K562 (cell line): ENCODE results near the gene MYO1A. TPM values are rescaled to one million over a fixed set of nuclear protein-coding genes. Genes with fewer than 3 reads are reported as not detected.

ENCODE experiments used
- ASH1L ChIP-seq: fragments of 450-650 bp; IDR thresholded peaks from 2 replicates; pipeline ENCODE4 v1.6.1; 2018; ENCODE audit warnings: borderline replicate concordance, mild to moderate bottlenecking, low read depth; ENCODE audit not compliant: partially characterized antibody
- CBX5 ChIP-seq: IDR thresholded peaks from 2 replicates; pipeline ENCODE4 v1.6.1; 2014; ENCODE audit warnings: low read depth, borderline replicate concordance
- E2F5 ChIP-seq: sonication (generic); formaldehyde crosslinking; IDR thresholded peaks from 2 replicates; pipeline ENCODE4 v1.8.0; 2022; ENCODE audit warnings: mild to moderate bottlenecking, missing genetic modification reagents
- E2F8 ChIP-seq: fragments of 450-650 bp; IDR thresholded peaks from 2 replicates; pipeline ENCODE4 v1.7.1; 2018; ENCODE audit warnings: mild to moderate bottlenecking, low read depth; ENCODE audit not compliant: partially characterized antibody
- FOXP1 ChIP-seq: sonication (generic); formaldehyde crosslinking; IDR thresholded peaks from 2 replicates; pipeline ENCODE4 v1.8.0; 2022; ENCODE audit warnings: mild to moderate bottlenecking, missing genetic modification reagents
- SAP30 ChIP-seq: fragments of 200-600 bp; sonication (generic); IDR thresholded peaks from 2 replicates; pipeline ENCODE4 v1.6.1; 2012; ENCODE audit warnings: borderline replicate concordance, low read depth, mild to moderate bottlenecking, moderate library complexity, low read length, control low read depth, inconsistent platforms; ENCODE audit not compliant: insufficient read depth, poor library complexity, severe bottlenecking
- SETDB1 ChIP-seq: IDR thresholded peaks from one replicate; pipeline ENCODE4 v1.6.1; 2012; ENCODE audit warnings: low read length, control low read depth, inconsistent platforms
- TAF9B ChIP-seq: fragments of 450-650 bp; IDR thresholded peaks from 2 replicates; pipeline ENCODE4 v1.6.1; 2018; ENCODE audit warnings: mild to moderate bottlenecking; ENCODE audit not compliant: partially characterized antibody
- TGIF2 ChIP-seq: sonication (generic); formaldehyde crosslinking; IDR thresholded peaks from 2 replicates; pipeline ENCODE4 v1.8.1; 2022; ENCODE audit warnings: mild to moderate bottlenecking, missing genetic modification reagents, moderate library complexity
- ZBTB2 ChIP-seq: fragments of 450-650 bp; IDR thresholded peaks from 2 replicates; pipeline ENCODE4 v1.6.1; 2016; ENCODE audit warnings: antibody characterized with exemption
- ZBTB49 ChIP-seq: sonication (generic); formaldehyde crosslinking; IDR thresholded peaks from 2 replicates; pipeline ENCODE4 v1.8.0; 2022; ENCODE audit warnings: missing genetic modification reagents, mild to moderate bottlenecking, borderline replicate concordance
- ZFP36 ChIP-seq: fragments of 150-350 bp; IDR thresholded peaks from 2 replicates; pipeline ENCODE4 v1.6.1; 2018; ENCODE audit warnings: low read length, low read depth; ENCODE audit not compliant: partially characterized antibody
- ZNF583 ChIP-seq: fragments of 250-450 bp; sonication (Bioruptor Pico); IDR thresholded peaks from 2 replicates; pipeline ENCODE4 v1.4.0; 2020
- ZNF764 ChIP-seq: fragments of 250-450 bp; sonication (Bioruptor Pico); IDR thresholded peaks from 2 replicates; pipeline ENCODE4 v1.4.0; 2020; ENCODE audit warnings: low read depth, mild to moderate bottlenecking, moderate library complexity
- polyA plus RNA-seq, 8 experiments: library from polyadenylated mRNA; depleted of rRNA in 4 of 8; stranded (reverse) in 5 of 8; unstranded in 3 of 8; fragments of >200 nt; fragmentation: Nextera tagmentation in 2 of 8; fragmentation: Illumina TruSeq in 1 of 8; extraction: Ambion mirVana in 2 of 8; extraction: Trizol in 1 of 8; gene quantifications; 2 replicates each; pipeline versions ENCODE4 v1.2.1 to v1.2.3, GENCODE V29; 2011 to 2014; ENCODE audit warnings: inconsistent platforms in 1 of 8, missing spikeins in 1 of 8
- total RNA-seq, 7 experiments: library from RNA; depleted of rRNA in 6 of 7; stranded (reverse); fragments of >200 nt in 6 of 7; fragmentation: Illumina TruSeq in 2 of 7; extraction: Trizol in 2 of 7; gene quantifications; 2 replicates each; pipeline versions ENCODE4 v1.2.1 to v1.2.3, GENCODE V29; 2011 to 2021; ENCODE audit warnings: low replicate concordance in 1 of 7
- TF ChIP-seq, protein P1 (sequence below): sonication (generic); formaldehyde crosslinking; IDR thresholded peaks from 2 replicates; pipeline ENCODE4 v1.8.1; 2023; ENCODE audit warnings: mild to moderate bottlenecking, missing genetic modification reagents

The MYO1A gene
- total and polyA plus RNA-seq, 9 of the 15 experiments (the other 6 are each of a cell fraction or from before 2014, with no cell fraction given), result 0.03 to 0.29 (median 0.14) TPM; not detected in 2

DNA sequence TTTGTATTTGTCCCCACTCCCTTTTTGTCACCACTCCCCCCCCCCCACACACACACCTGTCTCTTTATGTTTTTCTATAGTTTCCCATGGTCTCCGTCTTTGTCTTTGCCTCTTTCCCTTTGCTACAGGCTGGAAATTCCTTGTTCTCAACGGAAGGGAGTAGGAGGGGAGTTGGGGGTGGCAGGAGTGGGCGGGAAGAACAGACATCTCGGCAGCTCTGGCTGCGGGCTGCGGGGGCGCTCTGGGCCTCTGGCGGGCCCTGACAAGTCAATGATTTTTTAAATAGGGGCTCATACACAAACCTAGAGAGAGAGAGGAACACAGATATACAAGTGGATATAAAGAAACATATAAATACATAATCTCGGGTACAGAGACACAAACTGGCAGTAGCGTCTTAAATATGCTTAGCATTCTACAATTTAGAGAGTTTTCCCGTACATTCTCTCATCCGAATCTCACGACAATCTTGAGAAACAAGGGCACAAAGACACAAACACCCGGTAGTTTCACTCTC is 36.6 kb upstream of the MYO1A start (continued):
- TF ChIP-seq ZBTB2 (no peak), ASH1L (no peak), ZNF764 (CRISPR knock-in tag) (no peak), E2F8 (no peak), CBX5 (no peak), FOXP1 (no peak), ZFP36 (no peak), ZNF583 (CRISPR knock-in tag) (no peak), TAF9B (peak; percentile 17), SAP30 (peak; percentile 26), E2F5 (no peak), ZBTB49 (CRISPR knock-in tag) (no peak), TGIF2 (CRISPR knock-in tag) (no peak), SETDB1 (no peak)
- TF ChIP-seq, protein P1, sequence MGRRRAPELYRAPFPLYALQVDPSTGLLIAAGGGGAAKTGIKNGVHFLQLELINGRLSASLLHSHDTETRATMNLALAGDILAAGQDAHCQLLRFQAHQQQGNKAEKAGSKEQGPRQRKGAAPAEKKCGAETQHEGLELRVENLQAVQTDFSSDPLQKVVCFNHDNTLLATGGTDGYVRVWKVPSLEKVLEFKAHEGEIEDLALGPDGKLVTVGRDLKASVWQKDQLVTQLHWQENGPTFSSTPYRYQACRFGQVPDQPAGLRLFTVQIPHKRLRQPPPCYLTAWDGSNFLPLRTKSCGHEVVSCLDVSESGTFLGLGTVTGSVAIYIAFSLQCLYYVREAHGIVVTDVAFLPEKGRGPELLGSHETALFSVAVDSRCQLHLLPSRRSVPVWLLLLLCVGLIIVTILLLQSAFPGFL (CRISPR knock-in tag), result no peak
